SK-N-SH (cell line): ENCODE measurements around the gene SPIRE1.

Source experiments
- EP300 ChIP-seq, 2 experiments: IDR thresholded peaks; 2 replicates each; pipeline versions ENCODE4 v1.4.0 to v1.6.1; 2012; ENCODE audit warnings: borderline replicate concordance in 1 of 2, low read depth in 1 of 2, low read length in 1 of 2
- GABPA ChIP-seq: IDR thresholded peaks from 2 replicates; pipeline ENCODE4 v1.4.0; 2012; ENCODE audit warnings: low read depth, mild to moderate bottlenecking
- JUND ChIP-seq: IDR thresholded peaks from 2 replicates; pipeline ENCODE4 v1.4.0; 2012
- MXI1 ChIP-seq: IDR thresholded peaks from 2 replicates; pipeline ENCODE4 v1.6.1; 2012; ENCODE audit warnings: mild to moderate bottlenecking, low read depth, low read length, improper control_type of control experiment
- POLR2AphosphoS5 ChIP-seq: IDR thresholded peaks from 2 replicates; pipeline ENCODE4 v1.6.1; 2012; ENCODE audit warnings: low read depth, low read length
- SMC3 ChIP-seq: IDR thresholded peaks from 2 replicates; pipeline ENCODE4 v1.6.1; 2012; ENCODE audit warnings: low read depth, low read length, improper control_type of control experiment
- TAF1 ChIP-seq: IDR thresholded peaks from 2 replicates; pipeline ENCODE4 v1.6.1; 2012; ENCODE audit warnings: low read depth, mild to moderate bottlenecking, low read length, moderate library complexity, borderline replicate concordance
- TF ChIP-seq, protein P1 (sequence below): fragments of 200-600 bp; sonication (generic); IDR thresholded peaks from 2 replicates; pipeline ENCODE4 v1.6.1; 2017; ENCODE audit warnings: antibody characterized with exemption, mild to moderate bottlenecking, moderate library complexity
- TF ChIP-seq, protein P2 (sequence below): IDR thresholded peaks from 2 replicates; pipeline ENCODE4 v1.6.1; 2012; ENCODE audit warnings: mild to moderate bottlenecking, low read depth, low read length, moderate library complexity

DNA sequence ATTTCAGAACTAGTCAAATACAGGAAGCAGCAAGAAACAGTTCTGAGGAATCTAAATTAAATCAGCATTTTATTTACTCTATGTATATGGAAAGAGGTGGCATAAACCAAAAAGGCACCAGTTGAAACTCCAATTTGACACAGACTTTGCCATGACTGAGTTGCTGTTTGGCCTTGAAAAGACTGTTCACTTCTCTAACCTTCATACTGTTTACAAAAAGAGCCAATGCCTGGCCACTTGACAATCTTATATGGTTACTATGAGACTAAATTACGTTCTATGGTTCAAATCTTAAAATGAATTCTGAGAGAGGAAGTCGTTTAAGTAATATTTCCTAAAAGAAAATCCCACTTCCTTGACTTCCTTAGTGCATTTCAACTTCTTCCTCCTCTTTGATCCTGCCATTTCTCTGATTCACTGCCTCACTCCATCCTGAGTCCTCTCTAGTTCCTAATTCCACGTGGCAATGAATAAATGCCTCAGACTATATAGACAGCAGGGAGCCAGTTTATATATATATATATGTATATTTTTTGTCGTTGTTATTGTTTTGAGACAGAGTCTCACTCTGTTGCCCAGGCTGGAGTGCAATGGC is 31.4 kb upstream of the SPIRE1 start:
- TF ChIP-seq, protein P1, sequence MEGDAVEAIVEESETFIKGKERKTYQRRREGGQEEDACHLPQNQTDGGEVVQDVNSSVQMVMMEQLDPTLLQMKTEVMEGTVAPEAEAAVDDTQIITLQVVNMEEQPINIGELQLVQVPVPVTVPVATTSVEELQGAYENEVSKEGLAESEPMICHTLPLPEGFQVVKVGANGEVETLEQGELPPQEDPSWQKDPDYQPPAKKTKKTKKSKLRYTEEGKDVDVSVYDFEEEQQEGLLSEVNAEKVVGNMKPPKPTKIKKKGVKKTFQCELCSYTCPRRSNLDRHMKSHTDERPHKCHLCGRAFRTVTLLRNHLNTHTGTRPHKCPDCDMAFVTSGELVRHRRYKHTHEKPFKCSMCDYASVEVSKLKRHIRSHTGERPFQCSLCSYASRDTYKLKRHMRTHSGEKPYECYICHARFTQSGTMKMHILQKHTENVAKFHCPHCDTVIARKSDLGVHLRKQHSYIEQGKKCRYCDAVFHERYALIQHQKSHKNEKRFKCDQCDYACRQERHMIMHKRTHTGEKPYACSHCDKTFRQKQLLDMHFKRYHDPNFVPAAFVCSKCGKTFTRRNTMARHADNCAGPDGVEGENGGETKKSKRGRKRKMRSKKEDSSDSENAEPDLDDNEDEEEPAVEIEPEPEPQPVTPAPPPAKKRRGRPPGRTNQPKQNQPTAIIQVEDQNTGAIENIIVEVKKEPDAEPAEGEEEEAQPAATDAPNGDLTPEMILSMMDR = no peak
- TF ChIP-seq, protein P2, sequence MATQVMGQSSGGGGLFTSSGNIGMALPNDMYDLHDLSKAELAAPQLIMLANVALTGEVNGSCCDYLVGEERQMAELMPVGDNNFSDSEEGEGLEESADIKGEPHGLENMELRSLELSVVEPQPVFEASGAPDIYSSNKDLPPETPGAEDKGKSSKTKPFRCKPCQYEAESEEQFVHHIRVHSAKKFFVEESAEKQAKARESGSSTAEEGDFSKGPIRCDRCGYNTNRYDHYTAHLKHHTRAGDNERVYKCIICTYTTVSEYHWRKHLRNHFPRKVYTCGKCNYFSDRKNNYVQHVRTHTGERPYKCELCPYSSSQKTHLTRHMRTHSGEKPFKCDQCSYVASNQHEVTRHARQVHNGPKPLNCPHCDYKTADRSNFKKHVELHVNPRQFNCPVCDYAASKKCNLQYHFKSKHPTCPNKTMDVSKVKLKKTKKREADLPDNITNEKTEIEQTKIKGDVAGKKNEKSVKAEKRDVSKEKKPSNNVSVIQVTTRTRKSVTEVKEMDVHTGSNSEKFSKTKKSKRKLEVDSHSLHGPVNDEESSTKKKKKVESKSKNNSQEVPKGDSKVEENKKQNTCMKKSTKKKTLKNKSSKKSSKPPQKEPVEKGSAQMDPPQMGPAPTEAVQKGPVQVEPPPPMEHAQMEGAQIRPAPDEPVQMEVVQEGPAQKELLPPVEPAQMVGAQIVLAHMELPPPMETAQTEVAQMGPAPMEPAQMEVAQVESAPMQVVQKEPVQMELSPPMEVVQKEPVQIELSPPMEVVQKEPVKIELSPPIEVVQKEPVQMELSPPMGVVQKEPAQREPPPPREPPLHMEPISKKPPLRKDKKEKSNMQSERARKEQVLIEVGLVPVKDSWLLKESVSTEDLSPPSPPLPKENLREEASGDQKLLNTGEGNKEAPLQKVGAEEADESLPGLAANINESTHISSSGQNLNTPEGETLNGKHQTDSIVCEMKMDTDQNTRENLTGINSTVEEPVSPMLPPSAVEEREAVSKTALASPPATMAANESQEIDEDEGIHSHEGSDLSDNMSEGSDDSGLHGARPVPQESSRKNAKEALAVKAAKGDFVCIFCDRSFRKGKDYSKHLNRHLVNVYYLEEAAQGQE = no peak
- TF ChIP-seq TAF1 (no peak), POLR2AphosphoS5 (no peak), JUND (no peak), EP300 (IDR thresholded peaks at IDR 0.05; ENCODE audit: borderline replicate concordance in 1 of 2, low read depth in 1 of 2, low read length in 1 of 2) (no peak), SMC3 (no peak), GABPA (no peak), MXI1 (no peak)
